Neural cell (in vitro differentiated cells): ENCODE data around the gene RNF213. TPM values are rescaled to one million over a fixed set of nuclear protein-coding genes. Genes with fewer than 3 reads are reported as not detected.

ENCODE experiments used
- H2AFZ ChIP-seq: fragments of 200-600, 300-800 bp; sonication (generic), shearing (Covaris generic); 2 replicates; pipeline ENCODE4 v1.6.0; 2014; ENCODE audit warnings: low read depth, mild to moderate bottlenecking, antibody characterized with exemption, low read length, moderate library complexity
- H3F3A ChIP-seq: fragments of 200-600 bp; shearing (Covaris generic); 2 replicates; pipeline ENCODE4 v1.6.1; 2016; ENCODE audit warnings: mild to moderate bottlenecking, moderate library complexity, mixed read lengths, antibody characterized with exemption, low read length; ENCODE audit not compliant: insufficient read depth, poor library complexity, severe bottlenecking
- H3K27ac ChIP-seq: fragments of 200-600, 300-800 bp; sonication (generic), shearing (Covaris generic); 2 replicates; pipeline ENCODE4 v1.5.1; 2014; ENCODE audit warnings: mild to moderate bottlenecking, low read length, moderate library complexity
- H3K27me3 ChIP-seq: fragments of 300-800, 200-600 bp; sonication (generic), shearing (Covaris generic); 2 replicates; pipeline ENCODE4 v1.6.0; 2014; ENCODE audit warnings: mild to moderate bottlenecking, low read depth, low read length, moderate library complexity; ENCODE audit not compliant: insufficient read depth
- H3K36me3 ChIP-seq: fragments of 300-800, 200-600 bp; sonication (generic), shearing (Covaris generic); 2 replicates; pipeline ENCODE4 v1.5.1; 2014; ENCODE audit warnings: mild to moderate bottlenecking, antibody characterized with exemption, low read length, moderate library complexity; ENCODE audit not compliant: insufficient read depth
- H3K4me2 ChIP-seq: fragments of 300-800, 200-600 bp; sonication (generic), shearing (Covaris generic); 2 replicates; pipeline ENCODE4 v1.6.0; 2014; ENCODE audit warnings: mild to moderate bottlenecking, low read length
- H3K4me3 ChIP-seq: fragments of 300-800, 200-600 bp; sonication (generic), shearing (Covaris generic); 2 replicates; pipeline ENCODE4 v1.5.1; 2014; ENCODE audit warnings: mild to moderate bottlenecking, low read length, moderate library complexity
- H3K79me2 ChIP-seq: fragments of 200-600 bp; shearing (Covaris generic); replicated peaks from 2 replicates; pipeline ENCODE4 v1.6.0; 2014; ENCODE audit warnings: mild to moderate bottlenecking, low read length, moderate library complexity; ENCODE audit not compliant: insufficient read depth
- H3K9ac ChIP-seq: fragments of 300-800, 200-600 bp; sonication (generic), shearing (Covaris generic); 2 replicates; pipeline ENCODE4 v1.6.1; 2016; ENCODE audit warnings: mild to moderate bottlenecking, low read length, mixed read lengths
- H3K9me2 ChIP-seq: fragments of 200-600 bp; shearing (Covaris generic); 2 replicates; pipeline ENCODE4 v1.6.1; 2016; ENCODE audit warnings: mild to moderate bottlenecking, low read length, mixed read lengths; ENCODE audit not compliant: insufficient read depth
- H3K9me3 ChIP-seq: fragments of 200-600, 300-800 bp; sonication (generic), shearing (Covaris generic); 2 replicates; pipeline ENCODE4 v1.6.1; 2016; ENCODE audit warnings: mild to moderate bottlenecking, mixed run types, low read length, moderate library complexity, mixed read lengths
- H4K20me1 ChIP-seq: fragments of 200-600 bp; shearing (Covaris generic); 2 replicates; pipeline ENCODE4 v1.6.1; 2016; ENCODE audit warnings: mild to moderate bottlenecking, mixed run types; ENCODE audit not compliant: insufficient read depth
- EP300 ChIP-seq: fragments of 450-650 bp; conservative IDR thresholded peaks from 2 replicates; pipeline ENCODE4 v1.6.1; 2014; ENCODE audit warnings: antibody characterized with exemption, mild to moderate bottlenecking, moderate library complexity; ENCODE audit not compliant: poor library complexity, severe bottlenecking
- EZH2 ChIP-seq: fragments of 200-600, 300-800 bp; shearing (Covaris generic), sonication (generic); IDR thresholded peaks from 2 replicates; pipeline ENCODE4 v1.6.1; 2014; ENCODE audit warnings: antibody characterized with exemption, low read length, borderline replicate concordance, mild to moderate bottlenecking; ENCODE audit not compliant: insufficient read depth, poor library complexity, severe bottlenecking
- MXI1 ChIP-seq: fragments of 450-650 bp; conservative IDR thresholded peaks from 2 replicates; pipeline ENCODE4 v1.6.1; 2014; ENCODE audit warnings: antibody characterized with exemption, mild to moderate bottlenecking; ENCODE audit not compliant: poor library complexity, severe bottlenecking
- POLR2AphosphoS5 ChIP-seq: IDR thresholded peaks from 2 replicates; pipeline ENCODE4 v1.6.1; 2012
- RAD21 ChIP-seq: fragments of 450-650 bp; conservative IDR thresholded peaks from 2 replicates; pipeline ENCODE4 v1.6.1; 2014; ENCODE audit warnings: antibody characterized with exemption, mild to moderate bottlenecking, moderate library complexity
- SMC3 ChIP-seq: fragments of 450-650 bp; conservative IDR thresholded peaks from 2 replicates; pipeline ENCODE4 v1.6.1; 2014; ENCODE audit warnings: antibody characterized with exemption, mild to moderate bottlenecking, moderate library complexity; ENCODE audit not compliant: poor library complexity
- TAF1 ChIP-seq: IDR thresholded peaks from 2 replicates; pipeline ENCODE4 v1.6.1; 2012; ENCODE audit warnings: low read depth
- polyA plus RNA-seq: library from polyadenylated mRNA; depleted of rRNA; stranded (reverse); fragments of >200 nt; gene quantifications from 2 replicates; pipeline ENCODE4 v1.2.3, GENCODE V29; 2014
- TF ChIP-seq, protein P1 (sequence below): fragments of 450-650 bp; IDR thresholded peaks from 2 replicates; pipeline ENCODE4 v1.5.1; 2014; ENCODE audit warnings: antibody characterized with exemption, mild to moderate bottlenecking, moderate library complexity; ENCODE audit not compliant: poor library complexity, severe bottlenecking
- TF ChIP-seq, protein P2 (sequence below): IDR thresholded peaks from 2 replicates; pipeline ENCODE4 v1.6.1; 2012; ENCODE audit warnings: borderline replicate concordance

Gene RNF213
- polyA plus RNA-seq, 1 donor from 2014 or later, result 1.5 TPM

DNA sequence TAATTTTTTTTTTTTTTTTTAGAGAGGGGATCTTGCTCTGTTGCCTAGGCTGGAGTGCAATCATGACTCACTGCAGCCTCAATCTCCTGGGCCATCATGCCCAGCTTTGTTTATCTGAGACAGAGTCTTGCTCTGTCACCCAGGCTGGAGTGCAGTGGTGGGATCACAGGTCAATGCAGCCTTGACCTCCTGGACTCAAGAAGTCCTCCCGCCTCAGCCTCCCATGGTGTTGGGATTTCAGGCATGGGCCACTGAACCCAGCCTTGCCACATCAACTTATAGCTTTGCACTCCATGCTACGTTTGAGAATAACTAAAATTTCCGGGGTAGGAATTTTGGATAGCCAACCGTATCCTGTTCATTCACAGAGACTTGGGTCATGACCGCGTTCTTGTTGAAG is 30.6 kb downstream of the RNF213 start:
- Histone ChIP-seq H4K20me1 (no peaks in the 10 kb centered on the region), H3K27me3 (no peaks in the 10 kb centered on the region), H3K36me3 (no peaks in the 10 kb centered on the region), H3K27ac (no peak overlapping the region), H2AFZ (no peak overlapping the region), H3K9me3 (no peaks in the 10 kb centered on the region), H3K79me2 (no peaks in the 10 kb centered on the region), H3K4me3 (no peak overlapping the region), H3K9me2 (no peaks in the 10 kb centered on the region), H3K9ac (no peak overlapping the region), H3K4me2 (no peak overlapping the region), H3F3A (no peaks in the 10 kb centered on the region)
- no peak for TF ChIP-seq TAF1
- no peak for TF ChIP-seq EZH2
- no peak for TF ChIP-seq MXI1
- TF ChIP-seq, protein P1, sequence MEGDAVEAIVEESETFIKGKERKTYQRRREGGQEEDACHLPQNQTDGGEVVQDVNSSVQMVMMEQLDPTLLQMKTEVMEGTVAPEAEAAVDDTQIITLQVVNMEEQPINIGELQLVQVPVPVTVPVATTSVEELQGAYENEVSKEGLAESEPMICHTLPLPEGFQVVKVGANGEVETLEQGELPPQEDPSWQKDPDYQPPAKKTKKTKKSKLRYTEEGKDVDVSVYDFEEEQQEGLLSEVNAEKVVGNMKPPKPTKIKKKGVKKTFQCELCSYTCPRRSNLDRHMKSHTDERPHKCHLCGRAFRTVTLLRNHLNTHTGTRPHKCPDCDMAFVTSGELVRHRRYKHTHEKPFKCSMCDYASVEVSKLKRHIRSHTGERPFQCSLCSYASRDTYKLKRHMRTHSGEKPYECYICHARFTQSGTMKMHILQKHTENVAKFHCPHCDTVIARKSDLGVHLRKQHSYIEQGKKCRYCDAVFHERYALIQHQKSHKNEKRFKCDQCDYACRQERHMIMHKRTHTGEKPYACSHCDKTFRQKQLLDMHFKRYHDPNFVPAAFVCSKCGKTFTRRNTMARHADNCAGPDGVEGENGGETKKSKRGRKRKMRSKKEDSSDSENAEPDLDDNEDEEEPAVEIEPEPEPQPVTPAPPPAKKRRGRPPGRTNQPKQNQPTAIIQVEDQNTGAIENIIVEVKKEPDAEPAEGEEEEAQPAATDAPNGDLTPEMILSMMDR, result no peak
- TF ChIP-seq, protein P2, sequence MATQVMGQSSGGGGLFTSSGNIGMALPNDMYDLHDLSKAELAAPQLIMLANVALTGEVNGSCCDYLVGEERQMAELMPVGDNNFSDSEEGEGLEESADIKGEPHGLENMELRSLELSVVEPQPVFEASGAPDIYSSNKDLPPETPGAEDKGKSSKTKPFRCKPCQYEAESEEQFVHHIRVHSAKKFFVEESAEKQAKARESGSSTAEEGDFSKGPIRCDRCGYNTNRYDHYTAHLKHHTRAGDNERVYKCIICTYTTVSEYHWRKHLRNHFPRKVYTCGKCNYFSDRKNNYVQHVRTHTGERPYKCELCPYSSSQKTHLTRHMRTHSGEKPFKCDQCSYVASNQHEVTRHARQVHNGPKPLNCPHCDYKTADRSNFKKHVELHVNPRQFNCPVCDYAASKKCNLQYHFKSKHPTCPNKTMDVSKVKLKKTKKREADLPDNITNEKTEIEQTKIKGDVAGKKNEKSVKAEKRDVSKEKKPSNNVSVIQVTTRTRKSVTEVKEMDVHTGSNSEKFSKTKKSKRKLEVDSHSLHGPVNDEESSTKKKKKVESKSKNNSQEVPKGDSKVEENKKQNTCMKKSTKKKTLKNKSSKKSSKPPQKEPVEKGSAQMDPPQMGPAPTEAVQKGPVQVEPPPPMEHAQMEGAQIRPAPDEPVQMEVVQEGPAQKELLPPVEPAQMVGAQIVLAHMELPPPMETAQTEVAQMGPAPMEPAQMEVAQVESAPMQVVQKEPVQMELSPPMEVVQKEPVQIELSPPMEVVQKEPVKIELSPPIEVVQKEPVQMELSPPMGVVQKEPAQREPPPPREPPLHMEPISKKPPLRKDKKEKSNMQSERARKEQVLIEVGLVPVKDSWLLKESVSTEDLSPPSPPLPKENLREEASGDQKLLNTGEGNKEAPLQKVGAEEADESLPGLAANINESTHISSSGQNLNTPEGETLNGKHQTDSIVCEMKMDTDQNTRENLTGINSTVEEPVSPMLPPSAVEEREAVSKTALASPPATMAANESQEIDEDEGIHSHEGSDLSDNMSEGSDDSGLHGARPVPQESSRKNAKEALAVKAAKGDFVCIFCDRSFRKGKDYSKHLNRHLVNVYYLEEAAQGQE, result no peak
- no peak for TF ChIP-seq SMC3
- TF ChIP-seq POLR2AphosphoS5, result no peak

DNA sequence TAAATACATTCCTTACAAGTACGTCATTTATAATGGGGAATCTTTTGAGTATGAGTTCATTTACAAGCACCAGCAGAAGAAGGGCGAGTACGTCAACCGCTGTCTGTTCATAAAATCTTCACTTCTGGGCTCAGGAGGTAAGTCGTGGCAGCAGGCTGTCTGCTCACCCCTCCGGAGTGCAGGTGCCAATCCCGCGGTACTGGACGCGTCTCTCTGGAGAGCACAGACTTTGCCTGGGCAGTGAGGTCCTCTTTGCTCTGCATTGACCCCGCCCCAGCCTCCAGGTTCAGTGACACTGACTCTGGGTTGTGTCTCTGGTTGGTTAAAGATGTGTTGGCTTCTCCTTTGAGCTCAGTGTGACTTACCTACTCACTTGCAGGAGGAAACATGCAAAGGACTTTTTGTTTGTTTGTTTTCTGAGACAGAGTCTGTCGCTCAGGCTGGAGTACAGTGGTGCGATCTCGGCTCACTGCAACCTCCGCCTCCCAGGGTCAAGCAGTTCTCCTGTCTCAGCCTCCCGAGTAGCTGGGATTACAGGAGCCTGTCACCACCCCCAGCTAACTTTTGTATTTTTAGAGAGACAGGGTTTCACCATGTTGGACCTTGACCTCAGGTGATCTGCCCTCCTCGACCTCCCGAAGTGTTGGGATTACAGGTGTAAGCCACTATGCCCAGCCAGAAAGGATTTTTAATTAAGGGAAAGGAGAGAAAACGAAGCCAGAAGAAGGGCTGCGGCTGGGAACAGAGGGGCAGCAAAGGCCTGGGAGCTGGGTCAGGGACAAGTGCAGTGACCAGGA is 31.2 kb downstream of the RNF213 start:
- H3K36me3 ChIP-seq, result no peaks in the 10 kb centered on the region
- no peaks in the 10 kb centered on the region for H4K20me1 ChIP-seq
- no peaks in the 10 kb centered on the region for H3K27me3 ChIP-seq
- TF ChIP-seq EP300, result no peak
- TF ChIP-seq SMC3, result no peak
- TF ChIP-seq EZH2, result no peak
- no peak for TF ChIP-seq RAD21
- TF ChIP-seq TAF1, result no peak
- TF ChIP-seq, protein P2, result no peak
- TF ChIP-seq MXI1, result no peak
- no peak for TF ChIP-seq POLR2AphosphoS5
- H2AFZ ChIP-seq, result no peak overlapping the region
- H3K9me2 ChIP-seq, result no peaks in the 10 kb centered on the region
- H3K27ac ChIP-seq, result no peak overlapping the region
- no peak overlapping the region for H3K9ac ChIP-seq
- H3K9me3 ChIP-seq, result no peaks in the 10 kb centered on the region
- no peak overlapping the region for H3K4me3 ChIP-seq
- H3K4me2 ChIP-seq, result no peak overlapping the region
- H3K79me2 ChIP-seq, result no peaks in the 10 kb centered on the region
- H3F3A ChIP-seq, result no peaks in the 10 kb centered on the region
